Measurements from ENCODE around the gene KL. TPM values are rescaled to one million over a fixed set of nuclear protein-coding genes. Genes with fewer than 3 reads are reported as not detected.
A peak's percentile ranks its signal among the peaks of the same experiment; 100 is the strongest.

KL gene
- total RNA-seq, 1 donor from 2014 or later: 2.0 TPM

DNA sequence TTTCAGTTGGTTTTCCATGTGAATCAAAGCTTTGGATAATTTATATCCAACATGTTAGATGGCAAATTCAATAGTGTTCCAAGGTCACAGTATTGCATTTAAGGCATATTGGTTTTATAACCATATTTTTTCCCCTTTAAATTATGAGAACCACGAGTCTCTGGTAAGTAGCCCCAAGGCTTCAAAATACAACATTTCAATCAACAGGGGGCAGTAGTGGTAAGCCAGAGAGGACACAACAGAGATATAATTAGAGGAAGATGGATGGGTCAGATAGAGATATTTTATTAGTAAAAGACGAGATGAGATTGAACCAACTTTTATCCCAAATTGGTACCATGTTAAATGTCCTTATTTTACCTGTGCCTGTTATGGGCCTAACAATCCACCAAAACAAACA is 53.1 kb downstream of the KL start:
- H3K4me3 ChIP-seq (ENCODE audit: low read depth, low read length): no peak overlapping the region
- H3K27me3 ChIP-seq (ENCODE audit: control insufficient read depth, insufficient read depth, low read length): no peaks in the 10 kb centered on the region
- TF ChIP-seq, protein P1, sequence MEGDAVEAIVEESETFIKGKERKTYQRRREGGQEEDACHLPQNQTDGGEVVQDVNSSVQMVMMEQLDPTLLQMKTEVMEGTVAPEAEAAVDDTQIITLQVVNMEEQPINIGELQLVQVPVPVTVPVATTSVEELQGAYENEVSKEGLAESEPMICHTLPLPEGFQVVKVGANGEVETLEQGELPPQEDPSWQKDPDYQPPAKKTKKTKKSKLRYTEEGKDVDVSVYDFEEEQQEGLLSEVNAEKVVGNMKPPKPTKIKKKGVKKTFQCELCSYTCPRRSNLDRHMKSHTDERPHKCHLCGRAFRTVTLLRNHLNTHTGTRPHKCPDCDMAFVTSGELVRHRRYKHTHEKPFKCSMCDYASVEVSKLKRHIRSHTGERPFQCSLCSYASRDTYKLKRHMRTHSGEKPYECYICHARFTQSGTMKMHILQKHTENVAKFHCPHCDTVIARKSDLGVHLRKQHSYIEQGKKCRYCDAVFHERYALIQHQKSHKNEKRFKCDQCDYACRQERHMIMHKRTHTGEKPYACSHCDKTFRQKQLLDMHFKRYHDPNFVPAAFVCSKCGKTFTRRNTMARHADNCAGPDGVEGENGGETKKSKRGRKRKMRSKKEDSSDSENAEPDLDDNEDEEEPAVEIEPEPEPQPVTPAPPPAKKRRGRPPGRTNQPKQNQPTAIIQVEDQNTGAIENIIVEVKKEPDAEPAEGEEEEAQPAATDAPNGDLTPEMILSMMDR (IDR thresholded peaks at IDR 0.05; ENCODE audit: insufficient read depth, low read length, poor library complexity, severe bottlenecking): no peak
- DNase-seq (ENCODE audit: low read depth): no peak
- H3K36me3 ChIP-seq (ENCODE audit: control insufficient read depth, insufficient read depth, low read length): no peaks in the 10 kb centered on the region

- DNase-seq (ENCODE audit: low read depth): peak; percentile 1
- no peaks in the 10 kb centered on the region for H3K27me3 ChIP-seq (ENCODE audit: control insufficient read depth, insufficient read depth, low read length)
- H3K4me3 ChIP-seq (ENCODE audit: low read depth, low read length): no peak overlapping the region
- TF ChIP-seq, protein P1 (IDR thresholded peaks at IDR 0.05; ENCODE audit: insufficient read depth, low read length, poor library complexity, severe bottlenecking): no peak
- no peaks in the 10 kb centered on the region for H3K36me3 ChIP-seq (ENCODE audit: control insufficient read depth, insufficient read depth, low read length)
These were observed 54.5 kb downstream of the KL start for GRCh38 chr13:33070713-33071112.

DNA sequence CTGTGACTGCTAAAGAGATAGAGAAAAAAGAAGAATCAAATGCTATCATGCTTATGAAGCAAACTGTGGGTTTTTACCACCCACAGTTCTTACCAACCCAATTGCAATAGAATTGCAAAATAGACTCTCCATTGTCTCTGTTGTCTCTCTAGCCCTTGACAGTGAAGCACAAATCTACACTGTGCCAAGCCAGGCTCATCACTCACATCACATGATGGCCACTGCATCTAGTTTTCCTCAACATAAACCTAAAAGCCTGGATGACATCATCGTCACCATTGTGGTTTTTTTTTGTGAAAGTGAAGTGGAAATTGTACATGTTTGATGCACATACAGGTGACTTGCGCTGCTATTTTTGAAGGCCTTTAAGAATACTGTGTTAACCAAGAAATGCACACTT is 56.1 kb downstream of the KL start:
- Histone ChIP-seq H3K4me3 (ENCODE audit: low read depth, low read length) (no peak overlapping the region), H3K36me3 (ENCODE audit: control insufficient read depth, insufficient read depth, low read length) (no peaks in the 10 kb centered on the region), H3K27me3 (ENCODE audit: control insufficient read depth, insufficient read depth, low read length) (no peaks in the 10 kb centered on the region)
- TF ChIP-seq, protein P1 (IDR thresholded peaks at IDR 0.05; ENCODE audit: insufficient read depth, low read length, poor library complexity, severe bottlenecking): no peak
- no peak for DNase-seq (ENCODE audit: low read depth)

- H3K36me3 ChIP-seq (ENCODE audit: control insufficient read depth, insufficient read depth, low read length): no peaks in the 10 kb centered on the region
- H3K4me3 ChIP-seq (ENCODE audit: low read depth, low read length): no peak overlapping the region
- DNase-seq (ENCODE audit: low read depth): no peak
- H3K27me3 ChIP-seq (ENCODE audit: control insufficient read depth, insufficient read depth, low read length): no peaks in the 10 kb centered on the region
- TF ChIP-seq, protein P1 (IDR thresholded peaks at IDR 0.05; ENCODE audit: insufficient read depth, low read length, poor library complexity, severe bottlenecking): no peak
These were observed 56.5 kb downstream of the KL start for GRCh38 chr13:33072759-33073158.

DNA sequence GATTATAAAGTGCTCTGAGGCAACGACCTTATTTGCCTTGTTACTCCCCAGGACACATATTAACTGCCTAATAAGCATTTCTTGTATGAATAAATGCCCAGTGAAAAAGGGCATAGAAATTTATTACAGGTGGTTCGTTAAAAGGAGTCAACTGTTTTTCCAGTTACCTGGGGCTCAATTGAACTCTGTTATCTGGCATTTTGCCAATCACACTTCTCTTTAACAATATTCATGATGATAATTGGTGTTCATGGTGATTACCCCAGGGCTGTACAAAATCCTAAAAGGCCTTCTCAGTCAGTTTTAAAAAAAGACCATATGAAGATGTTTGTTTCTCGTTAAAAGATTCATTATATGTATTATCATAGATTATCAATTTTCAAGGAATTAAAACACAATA is 57.1 kb downstream of the KL start:
- Histone ChIP-seq H3K4me3 (ENCODE audit: low read depth, low read length) (no peak overlapping the region), H3K36me3 (ENCODE audit: control insufficient read depth, insufficient read depth, low read length) (no peaks in the 10 kb centered on the region), H3K27me3 (ENCODE audit: control insufficient read depth, insufficient read depth, low read length) (no peaks in the 10 kb centered on the region)
- TF ChIP-seq, protein P1 (IDR thresholded peaks at IDR 0.05; ENCODE audit: insufficient read depth, low read length, poor library complexity, severe bottlenecking): no peak
- DNase-seq (ENCODE audit: low read depth): no peak

All from kidney epithelial cell (primary cell).